ENCODE data around the gene KPNA2. TPM values are rescaled to one million over a fixed set of nuclear protein-coding genes. Genes with fewer than 3 reads are reported as not detected.
A peak's percentile ranks its signal among the peaks of the same experiment; 100 is the strongest.

Gene KPNA2
- polyA plus RNA-seq, 1 donor (not counting 4 experiments of a cell fraction or from before 2014, with no cell fraction given), result 186 TPM

- Histone ChIP-seq H3K4me2 (ENCODE audit: control insufficient read depth, extremely low read depth, insufficient read depth, low read depth, low read length) (no peak overlapping the region), H3K79me2 (ENCODE audit: control insufficient read depth, insufficient read depth, low read length) (no peaks in the 10 kb centered on the region), H2AFZ (ENCODE audit: control insufficient read depth, low read length) (no peak overlapping the region), H3K27me3 (ENCODE audit: control insufficient read depth, extremely low read depth, insufficient read depth, low read length) (no peaks in the 10 kb centered on the region), H3K9me3 (ENCODE audit: control insufficient read depth, low read depth, low read length) (no peaks in the 10 kb centered on the region), H4K20me1 (ENCODE audit: control insufficient read depth, extremely low read depth, insufficient read depth, low read length) (no peaks in the 10 kb centered on the region), H3K27ac (ENCODE audit: control insufficient read depth, insufficient read depth, low read length) (no peak overlapping the region), H3K4me3 (ENCODE audit: control insufficient read depth in 2 of 3, extremely low read depth in 1 of 3, insufficient read depth in 2 of 3, low read depth in 1 of 3, low read length in 3 of 3) (no peak overlapping the region), H3K36me3 (ENCODE audit: control insufficient read depth in 2 of 2, extremely low read depth in 1 of 2, insufficient read depth in 2 of 2, low read length in 2 of 2) (no peaks in the 10 kb centered on the region), H3K9ac (ENCODE audit: control insufficient read depth, extremely low read depth, insufficient read depth, low read length) (no peak overlapping the region), H3K4me1 (ENCODE audit: control insufficient read depth, extremely low read depth, insufficient read depth, low read length) (no peaks in the 10 kb centered on the region), H3K9me1 (ENCODE audit: control insufficient read depth, extremely low read depth, insufficient read depth, low read length) (no peaks in the 10 kb centered on the region)
- no peak for DNase-seq (ENCODE audit: low read depth, low spot score)
- FAIRE-seq, result no peak
- dilution Hi-C loops (cut with MboI; ENCODE audit: extremely low pct_ligation_motif_present, low sequenced_read_pairs), result no loop called here
- TF ChIP-seq EZH2 (IDR thresholded peaks at IDR 0.05; ENCODE audit: low read length) (no peak), CTCF (optimal IDR thresholded peaks at IDR 0.05 in 1 of 3, IDR thresholded peaks at IDR 0.05 in 1 of 3, conservative IDR thresholded peaks at IDR 0.05 in 1 of 3; ENCODE audit: extremely low read depth in 1 of 3, insufficient read depth in 2 of 3, low read length in 3 of 3) (no peak)
Measured at GRCh38 chr17:68006797-68007196, 28.7 kb upstream of the KPNA2 start.

- no peak for TF ChIP-seq EZH2 (IDR thresholded peaks at IDR 0.05; ENCODE audit: low read length)
- TF ChIP-seq CTCF (optimal IDR thresholded peaks at IDR 0.05 in 1 of 3, IDR thresholded peaks at IDR 0.05 in 1 of 3, conservative IDR thresholded peaks at IDR 0.05 in 1 of 3; ENCODE audit: extremely low read depth in 1 of 3, insufficient read depth in 2 of 3, low read length in 3 of 3), result peak; percentile 69 to 86 (median 78)
- Histone ChIP-seq H3K27ac (ENCODE audit: control insufficient read depth, insufficient read depth, low read length) (no peak overlapping the region), H3K36me3 (ENCODE audit: control insufficient read depth in 2 of 2, extremely low read depth in 1 of 2, insufficient read depth in 2 of 2, low read length in 2 of 2) (no peaks in the 10 kb centered on the region), H3K9ac (ENCODE audit: control insufficient read depth, extremely low read depth, insufficient read depth, low read length) (no peak overlapping the region), H4K20me1 (ENCODE audit: control insufficient read depth, extremely low read depth, insufficient read depth, low read length) (no peaks in the 10 kb centered on the region), H3K4me1 (ENCODE audit: control insufficient read depth, extremely low read depth, insufficient read depth, low read length) (no peaks in the 10 kb centered on the region), H3K4me2 (ENCODE audit: control insufficient read depth, extremely low read depth, insufficient read depth, low read depth, low read length) (peak overlapping the region; percentile 25), H3K9me1 (ENCODE audit: control insufficient read depth, extremely low read depth, insufficient read depth, low read length) (no peaks in the 10 kb centered on the region), H2AFZ (ENCODE audit: control insufficient read depth, low read length) (peak overlapping the region; percentile 17), H3K9me3 (ENCODE audit: control insufficient read depth, low read depth, low read length) (no peaks in the 10 kb centered on the region), H3K79me2 (ENCODE audit: control insufficient read depth, insufficient read depth, low read length) (no peaks in the 10 kb centered on the region), H3K27me3 (ENCODE audit: control insufficient read depth, extremely low read depth, insufficient read depth, low read length) (no peaks in the 10 kb centered on the region), H3K4me3 (ENCODE audit: control insufficient read depth in 2 of 3, extremely low read depth in 1 of 3, insufficient read depth in 2 of 3, low read depth in 1 of 3, low read length in 3 of 3) (no peak overlapping the region)
- dilution Hi-C loops (cut with MboI; ENCODE audit: extremely low pct_ligation_motif_present, low sequenced_read_pairs), result no loop called here
- no peak for DNase-seq (ENCODE audit: low read depth, low spot score)
- no peak for FAIRE-seq
Measured at GRCh38 chr17:68011199-68011665, 24.3 kb upstream of the KPNA2 start.

Measured in keratinocyte (primary cell).